PC-3 (cell line): ENCODE data around the gene STAB2. TPM values are rescaled to one million over a fixed set of nuclear protein-coding genes. Genes with fewer than 3 reads are reported as not detected.
"Not testable (repeated sequence)": the region's sequence is repeated elsewhere in the genome, so short reads cannot be mapped to it uniquely, and the experiment has no call there.

ENCODE experiments used
- ATAC-seq: fragments of 200-7000 bp; cut with Tn5 transposase; 2 replicates; pipeline ENCODE4 v1.9.1; 2020; ENCODE audit warnings: mild to moderate bottlenecking, moderate library complexity
- BruUV-seq: library from RNA; stranded (reverse); fragments of 400-500 nt; replicated peaks from 2 replicates; lab custom pipeline; 2021; lab: Mats Ljungman, UMichigan
- CTCF ChIA-PET: fragments of 300-600 bp; sonication (Branson Sonifier 250); formaldehyde crosslinking; loops from one replicate; lab custom pipeline; 2022; ENCODE audit warnings: antibody characterized with exemption; lab: Charles Lee
- POLR2A ChIA-PET: fragments of 300-600 bp; sonication (Branson Sonifier 250); formaldehyde crosslinking; loops from one replicate; lab custom pipeline; 2022; ENCODE audit warnings: antibody characterized with exemption; ENCODE audit not compliant: unreplicated experiment; lab: Charles Lee
- DNase-seq: peaks from one replicate; pipeline ENCODE4 v3.0.0-alpha.2; 2015
- H2AFZ ChIP-seq: fragments of 300-600 bp; sonication (generic); 2 replicates; pipeline ENCODE4 v1.6.0; 2016; ENCODE audit warnings: antibody characterized with exemption, low read length
- H3F3A ChIP-seq: fragments of 300-600 bp; sonication (generic); one replicate; pipeline ENCODE4 v1.6.0; 2017; ENCODE audit warnings: antibody characterized with exemption, low read length, control low read depth, mild to moderate bottlenecking; ENCODE audit not compliant: unreplicated experiment
- H3K27ac ChIP-seq: fragments of 300-600 bp; sonication (generic); 2 replicates; pipeline ENCODE4 v1.5.1; 2016; ENCODE audit warnings: mild to moderate bottlenecking, low read length
- H3K27me3 ChIP-seq: fragments of 300-600 bp; sonication (generic); 2 replicates; pipeline ENCODE4 v1.6.1; 2016; ENCODE audit warnings: low read length, mixed read lengths
- H3K36me3 ChIP-seq: fragments of 300-600 bp; sonication (generic); 2 replicates; pipeline ENCODE4 v1.6.1; 2016; ENCODE audit warnings: low read depth, mixed run types, low read length, mixed read lengths
- H3K4me1 ChIP-seq: fragments of 300-600 bp; sonication (generic); 2 replicates; pipeline ENCODE4 v1.5.1; 2016; ENCODE audit warnings: low read length; ENCODE audit not compliant: insufficient read depth
- H3K4me2 ChIP-seq: fragments of 300-600 bp; sonication (generic); 2 replicates; pipeline ENCODE4 v1.6.0; 2016; ENCODE audit warnings: low read length
- H3K4me3 ChIP-seq: fragments of 300-600 bp; sonication (generic); 2 replicates; pipeline ENCODE4 v1.5.1; 2016; ENCODE audit warnings: mild to moderate bottlenecking, low read length, mixed read lengths
- H3K79me2 ChIP-seq: fragments of 300-600 bp; sonication (generic); 2 replicates; pipeline ENCODE4 v1.6.1; 2017; ENCODE audit warnings: low read length, mixed read lengths
- H3K9ac ChIP-seq: fragments of 300-600 bp; sonication (generic); 2 replicates; pipeline ENCODE4 v1.6.0; 2016; ENCODE audit warnings: mild to moderate bottlenecking, low read length
- H3K9me2 ChIP-seq: fragments of 300-600 bp; sonication (generic); replicated peaks from 2 replicates; pipeline ENCODE4 v1.6.1; 2016; ENCODE audit warnings: mixed run types, low read length, mixed read lengths
- H3K9me3 ChIP-seq: fragments of 300-600 bp; sonication (generic); 2 replicates; pipeline ENCODE4 v1.6.1; 2016; ENCODE audit warnings: low read length, mixed read lengths
- H4K20me1 ChIP-seq: fragments of 300-600 bp; sonication (generic); 2 replicates; pipeline ENCODE4 v1.6.1; 2016; ENCODE audit warnings: low read length, mixed read lengths
- CTCF ChIP-seq: fragments of 300-600 bp; sonication (generic); conservative IDR thresholded peaks from 2 replicates; pipeline ENCODE4 v1.5.1; 2017; ENCODE audit warnings: antibody characterized with exemption, low read depth, mild to moderate bottlenecking, low read length
- EZH2 ChIP-seq: fragments of 300-600 bp; sonication (generic); IDR thresholded peaks from one replicate; pipeline ENCODE4 v1.6.1; 2017; ENCODE audit warnings: antibody characterized with exemption, mild to moderate bottlenecking, low read length; ENCODE audit not compliant: unreplicated experiment
- EZH2phosphoT487 ChIP-seq: fragments of 300-600 bp; sonication (generic); IDR thresholded peaks from 2 replicates; pipeline ENCODE4 v1.6.1; 2018; ENCODE audit warnings: mild to moderate bottlenecking, antibody characterized with exemption, low read length, borderline replicate concordance
- intact Hi-C: fragments of 100-400 bp; cut with micrococcal nuclease; formaldehyde crosslinking; loops from 2 replicates; pipeline ENCODE4 v1.9.0; 2023
- total RNA-seq: library from RNA; depleted of rRNA; stranded (reverse); fragments of >200 nt; gene quantifications from 2 replicates; pipeline ENCODE4 v1.2.3, GENCODE V29; 2014

The STAB2 gene
- total RNA-seq, 1 experiment from 2014 or later, result not detected

DNA sequence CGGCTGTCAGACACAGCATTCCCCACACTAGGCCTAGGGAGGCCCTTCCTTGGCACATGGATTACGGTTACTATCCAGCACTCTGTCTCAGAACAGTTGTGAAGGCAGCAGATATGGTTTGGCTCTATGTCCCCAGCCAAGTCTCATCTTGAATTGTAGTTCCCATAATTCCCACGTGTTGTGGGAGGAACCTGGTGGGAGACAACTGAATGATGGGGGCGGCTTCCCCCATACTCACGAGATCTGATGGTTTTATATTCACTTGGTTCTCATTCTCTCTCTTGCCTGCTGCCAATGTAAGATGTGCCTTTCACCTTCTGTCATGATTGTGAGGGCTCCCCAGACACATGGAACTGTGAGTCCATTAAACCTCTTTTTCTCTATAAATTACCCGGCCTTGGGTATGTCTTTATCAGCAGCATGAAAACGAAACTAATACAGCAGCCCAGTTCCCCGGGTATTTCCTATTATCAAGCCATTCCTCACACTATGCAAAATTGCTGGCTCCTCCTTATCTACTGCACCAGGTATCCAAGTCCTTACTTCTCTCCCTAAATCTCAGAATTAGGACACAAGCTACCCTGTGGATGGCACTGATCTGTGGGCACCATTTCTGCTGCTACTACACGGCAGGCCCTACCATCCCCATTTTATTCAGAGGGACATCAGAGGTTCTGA, 220.6 kb downstream of the STAB2 start:
- no peaks in the 10 kb centered on the region for H4K20me1 ChIP-seq
- peaks cover 11% of the 10 kb centered on the region; the same call in 1 of the 2 replicates for H3K79me2 ChIP-seq
- no peaks in the 10 kb centered on the region for H3F3A ChIP-seq
- ATAC-seq (no peak), DNase-seq (no peak)
- H2AFZ ChIP-seq, result no peak overlapping the region
- ChIA-PET CTCF (no interaction called here), POLR2A (no interaction called here)
- intact Hi-C loops, result no loop called here
- TF ChIP-seq CTCF (no peak), EZH2phosphoT487 (no peak), EZH2 (no peak)
- no peak overlapping the region for H3K27ac ChIP-seq
- no TSS peak for BruUV-seq
- H3K4me2 ChIP-seq, result no peak overlapping the region
- H3K9me2 ChIP-seq, result no peaks in the 10 kb centered on the region
- peaks cover 30% of the 10 kb centered on the region for H3K4me1 ChIP-seq
- peaks cover 36% of the 10 kb centered on the region for H3K36me3 ChIP-seq
- no peak overlapping the region for H3K4me3 ChIP-seq
- no peaks in the 10 kb centered on the region for H3K9me3 ChIP-seq
- H3K9ac ChIP-seq, result no peak overlapping the region
- H3K27me3 ChIP-seq, result no peaks in the 10 kb centered on the region

GRCh38 chr12:103808239-103808880, 221.3 kb downstream of the STAB2 start:
- H3K79me2 ChIP-seq, result peaks cover 11% of the 10 kb centered on the region; the same call in 1 of the 2 replicates
- H4K20me1 ChIP-seq, result no peaks in the 10 kb centered on the region
- H3K9me3 ChIP-seq, result no peaks in the 10 kb centered on the region
- no peaks in the 10 kb centered on the region for H3K9me2 ChIP-seq
- peaks cover 43% of the 10 kb centered on the region for H3K36me3 ChIP-seq
- no peak for ATAC-seq
- DNase-seq, result no peak
- H3F3A ChIP-seq, result no peaks in the 10 kb centered on the region
- no peak overlapping the region for H3K27ac ChIP-seq
- POLR2A ChIA-PET, result no interaction called here
- H3K4me1 ChIP-seq, result peaks cover 26% of the 10 kb centered on the region
- intact Hi-C loops, result no loop called here
- H2AFZ ChIP-seq, result no peak overlapping the region
- no peak overlapping the region for H3K4me3 ChIP-seq
- no peak overlapping the region for H3K9ac ChIP-seq
- no peak overlapping the region for H3K4me2 ChIP-seq
- no peaks in the 10 kb centered on the region for H3K27me3 ChIP-seq
- BruUV-seq, result no TSS peak
- TF ChIP-seq EZH2phosphoT487 (no peak), EZH2 (no peak), CTCF (no peak)
- CTCF ChIA-PET, result no interaction called here

GRCh38 chr12:103809154-103809553, 222.1 kb downstream of the STAB2 start:
- no TSS peak for BruUV-seq
- intact Hi-C loops, result no loop called here
- Histone ChIP-seq H3K9me2 (no peaks in the 10 kb centered on the region), H3K4me1 (peaks cover 26% of the 10 kb centered on the region), H3F3A (no peaks in the 10 kb centered on the region), H3K9ac (no peak overlapping the region), H3K4me3 (no peak overlapping the region), H3K4me2 (no peak overlapping the region), H3K27ac (no peak overlapping the region), H3K9me3 (no peaks in the 10 kb centered on the region), H4K20me1 (no peaks in the 10 kb centered on the region), H3K27me3 (no peaks in the 10 kb centered on the region), H2AFZ (no peak overlapping the region), H3K79me2 (peaks cover 7% of the 10 kb centered on the region; the same call in 1 of the 2 replicates), H3K36me3 (peaks cover 45% of the 10 kb centered on the region)
- DNase-seq (no peak), ATAC-seq (no peak)
- CTCF ChIA-PET, result no interaction called here
- TF ChIP-seq EZH2phosphoT487, result no peak
- no peak for TF ChIP-seq EZH2
- no peak for TF ChIP-seq CTCF
- POLR2A ChIA-PET, result no interaction called here

DNA sequence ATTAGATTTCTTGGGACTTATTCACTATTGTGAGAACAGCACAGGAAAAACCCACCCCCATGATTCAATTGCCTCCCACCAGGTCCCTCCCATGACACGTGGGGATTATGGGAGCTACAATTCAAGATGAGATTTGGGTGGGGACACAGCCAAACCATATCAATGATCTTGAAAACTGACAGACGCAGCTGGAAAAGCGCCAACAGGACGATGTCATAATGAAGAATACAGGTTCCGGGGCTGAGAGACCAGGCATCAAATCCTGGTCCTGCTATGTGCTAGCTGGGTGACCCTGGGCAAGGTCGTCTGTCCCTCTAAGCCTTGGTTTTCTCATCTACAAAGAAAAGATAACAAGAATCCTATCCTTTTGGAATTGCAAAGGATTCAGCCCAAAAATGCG, 222.6 kb downstream of the STAB2 start:
- POLR2A ChIA-PET, H3K4me2 ChIP-seq, H3K9me2 ChIP-seq, BruUV-seq, H2AFZ ChIP-seq, H3K9ac ChIP-seq, H3K4me3 ChIP-seq, H3K27ac ChIP-seq, H4K20me1 ChIP-seq, H3F3A ChIP-seq, H3K9me3 ChIP-seq, ATAC-seq, H3K79me2 ChIP-seq, intact Hi-C loops, H3K27me3 ChIP-seq, CTCF ChIA-PET, DNase-seq: not testable (repeated sequence)
- Histone ChIP-seq H3K36me3 (peaks cover 46% of the 10 kb centered on the region), H3K4me1 (peaks cover 21% of the 10 kb centered on the region)
